ENCODE data around the gene LSP1.

Gene LSP1

DNA sequence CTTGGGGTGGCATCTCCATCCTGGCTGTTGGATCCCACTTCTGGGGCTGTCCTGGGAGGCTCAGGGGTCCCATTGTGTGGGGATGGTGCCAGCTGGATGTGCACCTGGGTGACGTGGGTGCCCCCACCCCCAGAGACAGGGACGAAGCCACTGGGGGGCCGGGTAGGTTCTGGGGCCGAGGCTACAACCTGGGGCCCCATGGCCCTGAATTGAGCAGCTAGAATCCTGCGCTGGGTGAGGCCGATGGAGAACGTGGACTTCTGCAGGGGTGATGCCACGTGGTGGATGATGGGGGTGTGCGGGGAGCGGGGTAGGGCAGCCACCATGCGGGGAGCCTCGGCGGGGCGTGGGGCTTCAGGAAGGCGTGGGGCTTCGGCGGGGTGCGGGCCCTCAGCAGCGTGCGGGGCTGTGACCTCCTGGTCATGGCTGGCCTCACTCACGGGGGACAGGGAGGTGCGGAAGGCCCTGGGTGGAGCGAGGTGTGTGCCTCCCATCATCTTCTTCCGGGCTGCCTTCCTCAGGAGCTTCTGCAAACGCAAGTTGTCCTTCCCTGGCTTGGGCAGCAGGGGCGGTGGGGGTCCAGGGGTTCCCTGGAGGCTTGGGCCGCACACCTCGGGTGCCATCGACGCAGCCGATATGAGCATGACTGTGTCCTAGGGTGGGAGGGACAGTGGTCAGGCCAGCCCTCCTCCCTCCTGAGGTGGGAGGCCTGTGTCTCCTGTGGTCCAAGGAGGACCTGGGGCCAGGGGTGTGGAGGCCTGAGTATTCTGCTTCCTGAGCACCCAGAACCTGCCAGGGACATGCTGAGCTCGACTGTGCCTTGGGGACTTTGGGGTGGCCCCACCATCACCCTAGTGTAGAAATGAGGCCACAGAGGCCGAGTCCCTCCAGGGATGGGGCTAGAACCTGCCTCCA is 37.3 kb downstream of the LSP1 start:
- in situ Hi-C loops (cut with HindIII; ENCODE audit: low sequenced_read_pairs): no loop called here
- H3K4me3 ChIP-seq (ENCODE audit: low read depth, low read length): no peak overlapping the region
- no peak for DNase-seq (ENCODE audit: low read depth, low spot score)
- TF ChIP-seq, protein P1, sequence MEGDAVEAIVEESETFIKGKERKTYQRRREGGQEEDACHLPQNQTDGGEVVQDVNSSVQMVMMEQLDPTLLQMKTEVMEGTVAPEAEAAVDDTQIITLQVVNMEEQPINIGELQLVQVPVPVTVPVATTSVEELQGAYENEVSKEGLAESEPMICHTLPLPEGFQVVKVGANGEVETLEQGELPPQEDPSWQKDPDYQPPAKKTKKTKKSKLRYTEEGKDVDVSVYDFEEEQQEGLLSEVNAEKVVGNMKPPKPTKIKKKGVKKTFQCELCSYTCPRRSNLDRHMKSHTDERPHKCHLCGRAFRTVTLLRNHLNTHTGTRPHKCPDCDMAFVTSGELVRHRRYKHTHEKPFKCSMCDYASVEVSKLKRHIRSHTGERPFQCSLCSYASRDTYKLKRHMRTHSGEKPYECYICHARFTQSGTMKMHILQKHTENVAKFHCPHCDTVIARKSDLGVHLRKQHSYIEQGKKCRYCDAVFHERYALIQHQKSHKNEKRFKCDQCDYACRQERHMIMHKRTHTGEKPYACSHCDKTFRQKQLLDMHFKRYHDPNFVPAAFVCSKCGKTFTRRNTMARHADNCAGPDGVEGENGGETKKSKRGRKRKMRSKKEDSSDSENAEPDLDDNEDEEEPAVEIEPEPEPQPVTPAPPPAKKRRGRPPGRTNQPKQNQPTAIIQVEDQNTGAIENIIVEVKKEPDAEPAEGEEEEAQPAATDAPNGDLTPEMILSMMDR (IDR thresholded peaks at IDR 0.05; ENCODE audit: low read depth, low read length): no peak

DNA sequence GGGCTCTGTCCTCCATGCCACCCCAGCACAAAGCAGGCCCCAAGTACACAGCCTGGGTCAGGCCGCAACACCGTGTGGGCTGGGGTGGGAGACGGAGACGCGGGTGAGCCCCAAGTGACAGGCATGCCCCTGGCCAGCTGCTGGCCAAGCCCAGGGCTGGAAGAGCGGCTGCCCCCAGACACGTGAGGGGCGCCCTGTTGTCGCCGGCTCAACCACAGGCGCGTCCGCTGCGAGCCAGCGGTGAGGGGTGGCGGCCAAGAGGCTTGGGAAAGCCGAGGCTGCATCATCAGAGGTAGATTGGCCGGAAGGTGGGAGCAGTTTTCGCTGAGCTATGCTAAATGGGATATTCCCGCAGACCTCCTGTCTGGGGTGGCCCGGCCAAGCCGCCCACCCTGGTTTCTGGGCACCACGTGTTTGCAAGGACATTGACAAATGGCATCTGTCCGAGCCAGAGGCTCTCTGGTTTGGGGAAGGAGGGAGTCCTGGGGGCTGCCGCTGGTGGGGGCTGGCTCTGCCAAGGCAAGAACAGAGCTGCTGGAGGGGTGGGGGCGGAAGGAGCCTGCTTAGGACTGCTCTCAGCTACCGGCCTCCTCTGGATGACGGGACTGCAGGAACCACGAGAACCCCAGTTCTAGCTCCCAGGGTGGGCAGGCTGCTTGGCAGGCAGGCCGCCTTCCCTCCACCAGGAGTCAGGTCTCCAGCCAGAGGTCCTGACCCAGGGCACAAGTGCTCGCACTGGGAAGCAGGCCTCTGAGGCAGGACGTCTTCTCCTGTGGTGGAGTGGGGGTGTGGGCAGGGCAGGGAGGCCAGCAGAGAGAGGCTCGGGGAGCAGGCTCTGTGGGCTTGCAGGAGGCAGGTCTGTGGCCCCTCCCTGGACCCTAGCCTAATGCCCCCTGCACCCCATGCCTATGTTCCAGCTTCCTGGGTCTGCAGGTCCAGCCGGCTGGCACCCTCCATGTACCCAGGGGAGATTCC is 38.3 kb downstream of the LSP1 start:
- H3K4me3 ChIP-seq (ENCODE audit: low read depth, low read length): no peak overlapping the region
- in situ Hi-C loops (cut with HindIII; ENCODE audit: low sequenced_read_pairs): no loop called here
- no peak for DNase-seq (ENCODE audit: low read depth, low spot score)
- TF ChIP-seq, protein P1 (IDR thresholded peaks at IDR 0.05; ENCODE audit: low read depth, low read length): no peak

DNA sequence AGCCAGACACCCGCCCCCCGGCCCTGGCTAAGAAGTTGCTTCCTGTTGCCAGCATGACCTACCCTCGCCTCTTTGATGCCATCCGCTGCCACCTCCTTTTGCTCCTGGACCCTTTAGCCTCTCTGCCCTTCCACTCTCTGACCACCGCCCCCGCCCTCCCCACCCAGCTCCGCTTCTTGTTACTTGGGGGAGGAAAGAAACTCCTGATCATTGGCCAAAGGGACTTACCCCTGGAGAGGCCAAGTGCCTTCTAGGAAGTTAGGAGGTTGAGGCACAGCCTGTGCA is 38.9 kb downstream of the LSP1 start, which contains the start of gene PRR33:
Gene PRR33, minus strand, starts transcription at position 65 of the 285 bp plus-strand sequence. CDS start 1,311 bp downstream, outside the sequence.
- TF ChIP-seq, protein P1 (IDR thresholded peaks at IDR 0.05; ENCODE audit: low read depth, low read length): no peak
- DNase-seq (ENCODE audit: low read depth, low spot score): no peak
- H3K4me3 ChIP-seq (ENCODE audit: low read depth, low read length): no peak within 1 kb of the TSS
- in situ Hi-C loops (cut with HindIII; ENCODE audit: low sequenced_read_pairs): no loop called here

DNA sequence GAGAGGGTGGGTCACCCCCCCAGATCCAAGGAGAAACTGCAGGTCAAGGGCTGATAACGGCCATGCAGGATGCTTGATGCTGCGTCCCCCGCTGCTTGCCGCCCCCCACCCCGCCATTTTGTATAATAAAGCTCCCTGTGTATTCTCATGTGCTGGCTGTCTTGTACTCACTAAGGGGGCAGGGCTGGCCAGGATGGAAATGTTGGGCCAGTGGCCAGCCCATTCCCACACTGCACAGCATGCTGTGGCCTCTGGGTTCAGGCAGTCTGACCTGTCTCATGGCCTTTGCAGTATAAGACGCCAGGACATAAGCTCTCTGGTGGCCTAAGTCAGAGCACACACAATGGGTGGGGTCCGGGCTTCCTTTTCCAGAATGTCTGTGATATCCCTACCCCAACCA is 39.2 kb downstream of the LSP1 start:
- no peak overlapping the region for H3K4me3 ChIP-seq (ENCODE audit: low read depth, low read length)
- DNase-seq (ENCODE audit: low read depth, low spot score): no peak
- TF ChIP-seq, protein P1 (IDR thresholded peaks at IDR 0.05; ENCODE audit: low read depth, low read length): no peak
- in situ Hi-C loops (cut with HindIII; ENCODE audit: low sequenced_read_pairs): no loop called here

DNA sequence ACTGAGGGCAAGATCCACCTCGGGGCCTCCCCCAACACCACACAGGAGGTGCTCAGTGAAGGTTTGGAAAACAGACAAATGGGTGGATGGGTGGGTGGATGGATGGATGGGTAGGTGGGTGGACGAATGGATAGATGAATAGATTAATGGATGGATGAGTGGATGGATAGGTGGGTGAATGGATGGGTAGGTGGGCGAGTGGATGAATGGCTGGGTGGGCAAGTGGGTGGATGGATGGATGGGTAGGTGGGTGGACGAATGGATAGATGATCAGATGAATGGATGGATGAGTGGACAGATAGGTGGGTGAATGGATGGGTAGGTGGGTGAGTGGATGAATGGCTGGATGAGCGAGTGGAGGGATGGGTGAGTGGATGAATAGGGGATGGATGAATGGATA is 39.7 kb downstream of the LSP1 start:
- TF ChIP-seq, protein P1 (IDR thresholded peaks at IDR 0.05; ENCODE audit: low read depth, low read length): no peak
- no peak for DNase-seq (ENCODE audit: low read depth, low spot score)
- in situ Hi-C loops (cut with HindIII; ENCODE audit: low sequenced_read_pairs): no loop called here
- H3K4me3 ChIP-seq (ENCODE audit: low read depth, low read length): no peak overlapping the region

DNA sequence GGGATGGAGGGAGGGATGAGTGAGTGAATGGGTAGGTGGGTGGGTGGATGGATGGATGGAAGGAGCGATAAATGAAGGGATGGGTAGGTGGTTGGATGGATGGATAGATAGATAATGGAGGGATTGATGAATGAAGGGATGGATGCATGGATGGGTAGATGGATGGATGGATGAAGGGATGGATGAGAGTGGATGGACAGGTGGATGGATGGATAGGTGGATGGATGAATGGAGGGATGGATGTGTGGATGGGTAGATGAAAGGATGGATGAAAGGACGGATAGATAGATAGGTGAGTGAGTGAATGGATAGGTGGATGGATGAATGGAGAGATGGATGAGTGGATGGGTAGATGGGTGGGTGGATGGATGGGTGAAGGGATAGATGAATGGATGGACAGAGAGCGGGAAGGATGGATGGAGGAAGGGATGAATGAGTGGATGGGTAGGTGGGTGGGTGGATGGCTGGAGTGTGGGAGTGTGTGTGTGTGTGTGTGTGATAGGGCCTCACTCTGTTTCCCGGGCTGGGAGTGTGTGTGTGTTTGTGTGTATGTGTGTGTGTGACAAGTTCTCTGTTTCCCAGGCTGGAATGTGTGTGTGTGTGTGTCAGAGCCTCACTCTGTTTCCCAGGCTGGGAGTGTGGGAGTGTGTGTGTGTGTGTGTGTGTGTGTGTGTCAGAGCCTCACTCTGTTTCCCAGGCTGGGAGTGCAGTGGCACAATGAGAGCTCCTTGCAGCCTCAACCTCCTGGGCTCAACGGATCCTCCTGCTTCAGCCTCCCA is 40.9 kb downstream of the LSP1 start:
- TF ChIP-seq, protein P1 (IDR thresholded peaks at IDR 0.05; ENCODE audit: low read depth, low read length): no peak
- no peak for DNase-seq (ENCODE audit: low read depth, low spot score)
- in situ Hi-C loops (cut with HindIII; ENCODE audit: low sequenced_read_pairs): no loop called here
- no peak overlapping the region for H3K4me3 ChIP-seq (ENCODE audit: low read depth, low read length)

Measured in astrocyte of the spinal cord (primary cell).